Skeletal muscle tissue (tissue), 4 donors: Measurements from ENCODE around the gene TUBA4A. TPM values are rescaled to one million over a fixed set of nuclear protein-coding genes. Genes with fewer than 3 reads are reported as not detected.

Experiments
- H3K27ac ChIP-seq: one replicate; pipeline ENCODE4 v1.7.0; 2013; ENCODE audit warnings: mild to moderate bottlenecking, low read depth, low read length, inconsistent platforms
- H3K27me3 ChIP-seq, 3 donors: one replicate each; pipeline ENCODE4 v1.7.0; 2013; ENCODE audit warnings: low read length in 3 of 3; ENCODE audit not compliant: control insufficient read depth in 3 of 3, insufficient read depth in 3 of 3
- H3K36me3 ChIP-seq, 3 donors: one replicate each; pipeline ENCODE4 v1.7.0; 2013; ENCODE audit warnings: low read length in 3 of 3; ENCODE audit not compliant: control insufficient read depth in 3 of 3, insufficient read depth in 3 of 3
- H3K4me1 ChIP-seq, 3 donors: one replicate each; pipeline ENCODE4 v1.7.0; 2013; ENCODE audit warnings: low read length in 3 of 3, mild to moderate bottlenecking in 3 of 3; ENCODE audit not compliant: control insufficient read depth in 3 of 3, insufficient read depth in 3 of 3
- H3K4me3 ChIP-seq, 3 donors: one replicate each; pipeline ENCODE4 v1.7.0; 2013; ENCODE audit warnings: low read length in 3 of 3
- H3K9ac ChIP-seq, 3 donors: one replicate each; pipeline ENCODE4 v1.7.0; 2013; ENCODE audit warnings: low read length in 3 of 3, mild to moderate bottlenecking in 3 of 3, moderate library complexity in 2 of 3, low read depth in 1 of 3
- H3K9me3 ChIP-seq, 3 donors: one replicate each; pipeline ENCODE4 v1.7.0; 2013; ENCODE audit warnings: low read length in 3 of 3; ENCODE audit not compliant: control insufficient read depth in 3 of 3
- total RNA-seq: library from RNA; depleted of rRNA; stranded (reverse); fragments of >200 nt; gene quantifications from one replicate; pipeline ENCODE4 v1.2.3, GENCODE V29; 2014
- donor health status: Osteomylitis.

The TUBA4A gene
- total RNA-seq, 1 donor from 2014 or later = 30.8 TPM

- Histone ChIP-seq H3K9me3 (no peaks in the 10 kb centered on the region), H3K4me1 (peaks cover 23 to 30% (median 25%) of the 10 kb centered on the region in 3 donors), H3K27me3 (no peaks in the 10 kb centered on the region), H3K36me3 (peaks cover 42 to 54% (median 52%) of the 10 kb centered on the region in 3 donors), H3K4me3 (peak overlapping the region; percentile 88 to 91 (median 90)), H3K27ac (peak overlapping the region; percentile 93), H3K9ac (peak overlapping the region; percentile 91 to 98 (median 96))
These were observed 25.4 kb downstream of the TUBA4A start for GRCh38 chr2:219228041-219228910.

DNA sequence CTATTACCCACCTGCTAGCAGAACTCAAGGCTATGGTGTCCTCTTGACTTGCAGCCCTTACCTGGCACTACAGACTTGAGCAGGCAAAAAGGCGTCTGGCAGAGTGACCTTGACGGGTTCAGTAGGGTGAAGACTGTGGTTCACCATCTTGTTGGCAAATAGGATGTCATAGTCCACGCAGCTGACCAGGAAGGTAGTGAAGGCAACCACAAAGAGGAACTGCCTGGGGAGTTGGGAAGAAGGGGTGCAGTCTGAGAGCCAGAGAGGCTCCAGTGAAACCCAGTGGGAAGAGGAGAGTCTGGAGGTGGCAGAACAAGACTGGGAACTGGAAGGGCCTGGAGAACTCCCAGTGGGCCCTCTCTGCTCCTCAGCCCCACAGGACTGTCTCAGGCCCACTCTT, 28.4 kb downstream of the TUBA4A start:
- Histone ChIP-seq H3K4me3 (no peak overlapping the region), H3K4me1 (peaks cover 18 to 30% (median 19%) of the 10 kb centered on the region in 3 donors), H3K27me3 (no peaks in the 10 kb centered on the region), H3K9ac (no peak overlapping the region), H3K27ac (no peak overlapping the region), H3K9me3 (no peaks in the 10 kb centered on the region), H3K36me3 (peaks cover 58 to 62% (median 61%) of the 10 kb centered on the region in 3 donors)

DNA sequence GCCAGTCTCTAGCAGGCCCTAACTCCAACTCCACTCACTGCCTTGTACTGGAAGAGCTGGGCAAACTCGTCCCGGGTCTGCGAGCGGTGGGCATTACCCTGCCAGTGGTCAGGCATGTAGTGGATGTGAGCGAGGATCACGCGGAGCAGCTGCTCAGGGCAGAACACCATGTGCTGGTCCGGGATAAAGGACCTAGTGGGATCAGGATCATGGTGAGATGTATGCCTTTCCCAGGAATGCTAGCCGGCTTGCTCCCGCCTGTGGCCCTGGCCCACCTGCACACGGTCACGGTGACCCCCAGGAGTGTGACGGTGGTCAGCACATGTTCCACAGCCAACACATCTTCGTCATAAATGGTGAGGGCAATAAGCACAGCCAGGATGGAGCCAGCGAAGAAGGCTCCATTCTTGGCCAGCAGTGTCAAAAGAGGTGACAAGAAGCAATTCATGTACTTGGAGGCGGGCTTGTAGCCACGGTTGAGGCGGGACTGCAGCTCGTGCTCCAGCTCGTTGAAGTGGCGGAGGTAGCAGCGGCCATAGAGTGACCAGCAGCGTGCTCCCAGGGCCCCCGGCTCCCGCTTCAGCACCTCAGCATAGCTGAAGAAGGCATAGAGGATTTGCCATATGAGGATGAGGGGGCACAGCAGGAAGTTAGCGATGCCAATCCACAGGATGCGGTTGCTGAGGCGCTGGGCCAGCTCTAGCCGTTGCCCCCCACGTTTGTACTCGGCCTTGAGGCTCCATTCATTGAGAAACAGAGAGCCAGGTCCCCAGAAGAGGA, 29.7 kb downstream of the TUBA4A start:
- Histone ChIP-seq H3K9me3 (no peaks in the 10 kb centered on the region), H3K9ac (peak overlapping the region in 1 of 3 donors; percentile 1), H3K4me1 (peaks cover 28 to 37% (median 30%) of the 10 kb centered on the region in 3 donors), H3K27ac (no peak overlapping the region), H3K36me3 (peaks cover 65 to 69% (median 69%) of the 10 kb centered on the region in 3 donors), H3K4me3 (no peak overlapping the region), H3K27me3 (no peaks in the 10 kb centered on the region)

DNA sequence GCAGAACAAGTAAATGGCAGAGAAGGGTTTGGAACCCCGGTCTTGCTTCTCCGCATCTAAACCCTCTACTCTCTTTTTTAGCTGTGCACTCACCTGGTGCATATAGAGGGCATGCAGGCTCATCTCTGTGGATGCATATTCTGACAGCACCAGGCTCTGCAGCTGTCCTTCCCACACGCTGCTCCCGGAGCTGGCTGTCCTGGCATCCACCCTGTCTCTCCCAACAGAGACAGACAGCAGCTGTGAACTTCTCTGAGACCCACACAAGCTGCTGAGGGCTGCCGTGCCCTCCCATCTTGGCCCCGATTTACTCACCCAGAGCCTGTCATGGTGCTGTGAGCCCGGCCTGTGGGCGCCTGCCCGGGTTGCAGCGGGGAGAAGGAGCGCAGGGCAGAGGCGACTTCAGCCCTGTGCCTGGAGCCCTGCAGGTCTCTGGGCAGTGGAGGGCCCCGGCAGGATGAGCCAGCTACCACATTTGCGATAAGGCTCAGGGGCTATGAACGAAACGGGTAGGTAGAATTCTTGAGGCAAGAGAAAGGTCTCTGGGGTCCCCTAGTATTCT, 31.7 kb downstream of the TUBA4A start:
- Histone ChIP-seq H3K4me3 (no peak overlapping the region), H3K9ac (peak overlapping the region in 1 of 3 donors; percentile 25), H3K27ac (no peak overlapping the region), H3K4me1 (peaks cover 27 to 36% (median 27%) of the 10 kb centered on the region in 3 donors), H3K27me3 (no peaks in the 10 kb centered on the region), H3K9me3 (no peaks in the 10 kb centered on the region), H3K36me3 (peaks cover 58 to 69% (median 69%) of the 10 kb centered on the region in 3 donors)

DNA sequence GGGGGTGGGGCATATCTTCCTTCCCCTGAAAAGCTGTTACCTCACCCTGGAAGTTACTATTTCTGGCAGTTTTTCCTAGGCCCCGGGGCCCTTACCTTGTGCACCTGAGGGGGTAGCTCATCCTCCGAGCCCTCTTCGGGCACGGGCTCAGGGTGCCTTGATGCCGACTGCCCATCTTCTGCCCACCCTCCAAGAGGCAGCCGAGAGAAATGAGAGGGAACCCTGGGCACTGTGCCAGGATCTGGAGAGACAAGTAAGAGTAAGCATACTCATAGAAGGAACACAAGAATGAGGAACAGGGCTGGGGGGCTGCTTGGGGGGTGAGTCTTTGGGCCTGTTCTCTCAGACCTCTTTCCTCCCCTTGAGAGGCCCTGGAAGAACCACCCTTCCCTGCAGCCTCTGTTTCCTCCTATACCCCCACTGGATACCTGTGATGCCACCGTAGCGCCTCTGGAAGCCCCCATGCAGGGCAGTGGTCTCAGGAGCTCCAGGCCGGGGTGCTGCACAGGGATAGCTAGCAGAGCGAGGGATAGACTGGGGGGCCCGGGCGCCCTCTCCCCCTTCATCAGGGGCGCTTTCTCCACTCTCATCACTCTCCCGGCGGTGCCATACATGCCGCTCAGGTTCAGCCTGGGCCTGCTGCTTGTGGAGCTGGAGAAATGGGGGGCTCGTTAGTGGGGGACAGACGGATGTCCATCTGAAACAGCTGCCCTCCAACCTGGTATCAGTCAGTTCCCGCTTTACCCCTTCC, 32.9 kb downstream of the TUBA4A start:
- H3K9ac ChIP-seq = no peak overlapping the region
- H3K27ac ChIP-seq = no peak overlapping the region
- H3K27me3 ChIP-seq = no peaks in the 10 kb centered on the region
- no peaks in the 10 kb centered on the region for H3K9me3 ChIP-seq
- peaks cover 63 to 70% (median 65%) of the 10 kb centered on the region in 3 donors for H3K36me3 ChIP-seq
- peaks cover 32 to 48% (median 35%) of the 10 kb centered on the region in 3 donors for H3K4me1 ChIP-seq
- H3K4me3 ChIP-seq = no peak overlapping the region

DNA sequence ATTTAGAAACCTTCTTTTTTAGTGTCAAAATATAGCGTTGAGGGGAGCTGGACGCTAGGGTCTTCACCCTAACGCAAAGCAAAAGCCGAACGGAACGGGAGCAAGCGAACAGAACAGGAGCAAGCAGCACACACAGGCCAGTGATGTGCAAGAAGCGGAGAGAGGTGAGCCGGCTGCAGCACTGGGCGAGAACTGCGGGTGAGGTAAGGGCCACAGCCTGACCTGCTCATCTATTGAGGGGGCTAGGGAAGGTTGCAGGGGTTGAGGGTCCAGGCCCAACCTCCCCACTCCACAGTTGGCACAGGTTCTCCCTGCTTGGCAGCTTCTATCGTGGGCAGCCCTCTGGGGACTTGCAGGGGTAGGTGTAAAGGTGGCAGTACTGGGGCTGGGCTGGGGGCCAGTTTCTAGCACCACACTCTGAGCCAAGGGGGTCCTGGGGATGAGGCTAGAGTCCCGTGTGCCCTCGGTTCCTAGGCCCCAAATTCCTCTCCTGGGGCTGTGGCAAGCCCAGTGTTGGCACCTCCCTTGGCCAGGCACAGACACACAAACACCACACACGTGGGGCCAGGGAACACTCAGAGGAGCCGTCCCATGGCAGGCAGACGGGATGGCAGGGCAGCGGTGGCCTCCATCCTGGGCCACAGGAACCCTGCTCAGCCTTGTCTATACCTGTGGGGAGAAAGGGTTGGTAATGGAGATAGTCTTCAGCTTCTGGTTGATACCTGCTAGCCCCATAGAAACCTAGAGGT, 33.8 kb downstream of the TUBA4A start:
- H3K4me3 ChIP-seq = peak overlapping the region in 1 of 3 donors; percentile 79
- peak overlapping the region; percentile 93 for H3K27ac ChIP-seq
- no peaks in the 10 kb centered on the region for H3K9me3 ChIP-seq
- peaks cover 32 to 49% (median 35%) of the 10 kb centered on the region in 3 donors for H3K4me1 ChIP-seq
- no peaks in the 10 kb centered on the region for H3K27me3 ChIP-seq
- peaks cover 57 to 70% (median 65%) of the 10 kb centered on the region in 3 donors for H3K36me3 ChIP-seq
- H3K9ac ChIP-seq = peak overlapping the region in 2 of 3 donors; percentile 73 to 89

DNA sequence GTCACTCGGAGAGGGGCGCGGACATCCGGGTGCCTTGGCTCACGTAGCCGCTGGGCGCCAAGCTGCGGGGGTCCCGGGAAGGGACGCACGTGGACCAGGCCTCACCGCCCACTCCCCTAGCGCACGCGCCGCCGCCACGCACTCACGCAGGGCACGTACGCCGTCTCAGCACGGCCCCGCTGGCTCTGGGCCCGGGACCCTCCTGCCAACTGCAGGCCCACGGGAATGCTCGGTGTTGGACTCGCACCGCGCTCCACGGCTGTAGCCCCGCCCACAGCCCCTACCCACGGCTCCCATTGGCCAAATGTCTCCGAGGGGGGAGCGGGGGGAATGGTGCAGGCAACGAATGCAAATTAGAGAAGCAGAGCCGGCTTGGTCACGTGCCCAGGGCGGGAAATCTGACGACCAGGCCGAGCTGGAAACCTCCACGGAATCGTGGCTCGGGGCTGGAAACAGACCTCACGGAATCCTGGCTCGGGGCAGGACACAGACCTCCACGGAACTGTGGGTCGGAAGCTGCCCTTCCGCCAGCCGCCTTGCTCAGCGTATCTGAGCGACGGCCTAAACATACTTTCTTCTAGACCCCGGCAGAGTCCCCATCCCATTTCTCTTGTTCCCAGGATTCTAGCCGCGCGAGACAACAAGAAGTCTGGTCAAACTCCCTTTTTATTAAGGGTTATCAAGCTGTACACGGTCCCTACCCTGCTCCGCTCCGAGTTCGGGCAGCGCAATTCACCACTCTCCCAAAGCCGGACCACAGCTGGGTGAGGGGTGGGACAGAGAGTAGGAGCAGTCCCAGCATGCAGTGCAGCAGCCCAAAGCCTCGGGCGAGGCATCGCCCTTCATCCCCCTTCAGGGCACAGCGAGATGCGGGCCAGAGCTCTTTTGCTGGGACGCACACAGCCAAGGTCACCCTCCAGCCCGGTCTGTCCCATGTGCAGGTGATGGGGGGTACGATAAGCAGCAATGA, 34.7 kb downstream of the TUBA4A start, which contains the start of gene ABCB6:
Gene ABCB6, minus strand, starts transcription at position 227 of the 970 bp plus-strand sequence. CDS start 285 bp downstream, outside the sequence.
- Histone ChIP-seq H3K27ac (peak within 1 kb of the TSS; percentile 93), H3K27me3 (no peaks in the 10 kb centered on the region), H3K4me3 (peak within 1 kb of the TSS; percentile 75 to 88 (median 79)), H3K36me3 (peaks cover 56 to 70% (median 65%) of the 10 kb centered on the region in 3 donors), H3K9ac (peak within 1 kb of the TSS; percentile 73 to 89 (median 80)), H3K4me1 (peaks cover 32 to 49% (median 35%) of the 10 kb centered on the region in 3 donors), H3K9me3 (no peaks in the 10 kb centered on the region)

- Histone ChIP-seq H3K9me3 (no peaks in the 10 kb centered on the region), H3K36me3 (peaks cover 56 to 70% (median 65%) of the 10 kb centered on the region in 3 donors), H3K4me3 (peak overlapping the region; percentile 75 to 88 (median 79)), H3K9ac (peak overlapping the region; percentile 66 to 89 (median 80)), H3K27me3 (no peaks in the 10 kb centered on the region), H3K27ac (peak overlapping the region; percentile 93), H3K4me1 (peaks cover 32 to 49% (median 35%) of the 10 kb centered on the region in 3 donors)
These were observed 35.4 kb downstream of the TUBA4A start for GRCh38 chr2:219218217-219218731.
